OCI-LY1 (cell line): ENCODE results near the gene ZNF442.
"Not testable (repeated sequence)": the region's sequence is repeated elsewhere in the genome, so short reads cannot be mapped to it uniquely, and the experiment has no call there.

ENCODE experiments used
- H2AFZ ChIP-seq: fragments of 200-600 bp; sonication (generic), shearing (Covaris generic); 2 replicates; pipeline ENCODE4 v1.6.0; 2014; ENCODE audit warnings: antibody characterized with exemption, mild to moderate bottlenecking, low read length
- H3F3A ChIP-seq: fragments of 200-600 bp; sonication (generic), shearing (Covaris generic); 2 replicates; pipeline ENCODE4 v1.6.0; 2014; ENCODE audit warnings: mild to moderate bottlenecking, antibody characterized with exemption, low read length, moderate library complexity; ENCODE audit not compliant: insufficient read depth
- H3K27ac ChIP-seq: fragments of 200-600 bp; sonication (generic); 2 replicates; pipeline ENCODE4 v1.5.1; 2014; ENCODE audit warnings: low read length, mixed run types, mild to moderate bottlenecking, low read depth; ENCODE audit not compliant: poor library complexity, severe bottlenecking
- H3K27me3 ChIP-seq: fragments of 200-600 bp; sonication (generic); 2 replicates; pipeline ENCODE4 v1.6.0; 2014; ENCODE audit warnings: antibody characterized with exemption, mild to moderate bottlenecking, low read length, moderate library complexity; ENCODE audit not compliant: insufficient read depth
- H3K36me3 ChIP-seq: fragments of 200-600 bp; sonication (generic); 2 replicates; pipeline ENCODE4 v1.6.1; 2014; ENCODE audit warnings: mild to moderate bottlenecking, antibody characterized with exemption, low read length, moderate library complexity, mixed read lengths; ENCODE audit not compliant: insufficient read depth
- H3K4me1 ChIP-seq: fragments of 200-600 bp; sonication (generic); 2 replicates; pipeline ENCODE4 v1.5.1; 2014; ENCODE audit warnings: mild to moderate bottlenecking, low read length, moderate library complexity; ENCODE audit not compliant: insufficient read depth, severe bottlenecking
- H3K4me2 ChIP-seq: fragments of 200-600 bp; sonication (generic), shearing (Covaris generic); 2 replicates; pipeline ENCODE4 v1.6.1; 2014; ENCODE audit warnings: low read length
- H3K4me3 ChIP-seq: fragments of 200-600 bp; sonication (generic); 2 replicates; pipeline ENCODE4 v1.5.1; 2014; ENCODE audit warnings: low read length, low read depth, mild to moderate bottlenecking, mixed read lengths; ENCODE audit not compliant: poor library complexity, severe bottlenecking
- H3K79me2 ChIP-seq: fragments of 200-600 bp; shearing (Covaris generic); 2 replicates; pipeline ENCODE4 v1.6.1; 2016; ENCODE audit warnings: mixed run types, low read length, mixed read lengths; ENCODE audit not compliant: insufficient read depth
- H3K9ac ChIP-seq: fragments of 200-600 bp; sonication (generic), shearing (Covaris generic); 2 replicates; pipeline ENCODE4 v1.6.1; 2014; ENCODE audit warnings: mild to moderate bottlenecking, low read length, mixed read lengths
- H3K9me2 ChIP-seq: fragments of 200-600 bp; sonication (generic), shearing (Covaris generic); 2 replicates; pipeline ENCODE4 v1.6.1; 2014; ENCODE audit warnings: low read depth, mild to moderate bottlenecking, low read length, mixed read lengths
- H3K9me3 ChIP-seq: fragments of 200-600 bp; shearing (Covaris generic); 2 replicates; pipeline ENCODE4 v1.6.1; 2014; ENCODE audit warnings: low read length, mixed read lengths
- H4K20me1 ChIP-seq: fragments of 200-600 bp; sonication (generic), shearing (Covaris generic); 2 replicates; pipeline ENCODE4 v1.6.0; 2016; ENCODE audit warnings: mild to moderate bottlenecking, low read length; ENCODE audit not compliant: insufficient read depth
- CTCF ChIP-seq: fragments of 200-600 bp; sonication (generic), shearing (Covaris generic); IDR thresholded peaks from 2 replicates; pipeline ENCODE4 v1.5.1; 2017; ENCODE audit warnings: mild to moderate bottlenecking, antibody characterized with exemption, low read length, moderate library complexity, mixed read lengths
- EZH2 ChIP-seq: fragments of 200-600 bp; sonication (generic), shearing (Covaris generic); IDR thresholded peaks from 2 replicates; pipeline ENCODE4 v1.8.0; 2017; ENCODE audit warnings: borderline replicate concordance, mixed run types, mild to moderate bottlenecking, antibody characterized with exemption, low read length, moderate library complexity, mixed read lengths

The ZNF442 gene

GRCh38 chr19:12364391-12365235, 870 bp downstream of the ZNF442 start:
- Histone ChIP-seq H3K79me2 (no peaks in the 10 kb centered on the region), H4K20me1 (no peaks in the 10 kb centered on the region), H3K4me2 (peak overlapping the region; percentile 75), H3K9me3 (no peaks in the 10 kb centered on the region), H3K36me3 (no peaks in the 10 kb centered on the region), H3K27me3 (no peaks in the 10 kb centered on the region), H3K27ac (no peak overlapping the region), H3K4me3 (peak overlapping the region; percentile 85), H3K9me2 (no peaks in the 10 kb centered on the region), H3F3A (no peaks in the 10 kb centered on the region), H3K9ac (peak overlapping the region; percentile 84), H2AFZ (no peak overlapping the region), H3K4me1 (peaks cover 13% of the 10 kb centered on the region)
- TF ChIP-seq CTCF (no peak), EZH2 (no peak)

- peaks cover 13% of the 10 kb centered on the region for H3K4me1 ChIP-seq
- not testable (repeated sequence) for H3K27ac ChIP-seq, H3K9me2 ChIP-seq, H3K9me3 ChIP-seq, H3K4me3 ChIP-seq, H3K4me2 ChIP-seq, H2AFZ ChIP-seq, H3K27me3 ChIP-seq, H4K20me1 ChIP-seq, H3F3A ChIP-seq, H3K9ac ChIP-seq, H3K79me2 ChIP-seq, H3K36me3 ChIP-seq
These were observed 3.2 kb downstream of the ZNF442 start for GRCh38 chr19:12362236-12362635.

GRCh38 chr19:12353375-12353774, 12.1 kb downstream of the ZNF442 start:
- Histone ChIP-seq H3K27ac (no peak overlapping the region), H3K9me2 (no peaks in the 10 kb centered on the region), H3K79me2 (no peaks in the 10 kb centered on the region), H4K20me1 (no peaks in the 10 kb centered on the region), H3K36me3 (peaks cover 24% of the 10 kb centered on the region), H3K9me3 (peaks cover 46% of the 10 kb centered on the region), H3F3A (no peaks in the 10 kb centered on the region; the same call in 1 of the 2 replicates), H3K4me1 (no peaks in the 10 kb centered on the region), H2AFZ (no peak overlapping the region), H3K9ac (no peak overlapping the region), H3K27me3 (no peaks in the 10 kb centered on the region), H3K4me3 (no peak overlapping the region), H3K4me2 (no peak overlapping the region)
- TF ChIP-seq CTCF (no peak), EZH2 (no peak)

GRCh38 chr19:12350890-12351197, 14.6 kb downstream of the ZNF442 start:
- Histone ChIP-seq H3K9me3 (peaks cover 55% of the 10 kb centered on the region), H4K20me1 (no peaks in the 10 kb centered on the region), H3K4me3 (no peak overlapping the region)

More at GRCh38 chr19:12350890-12351197, 14.6 kb downstream of the ZNF442 start:
- Histone ChIP-seq H3K4me2 (no peak overlapping the region), H3K36me3 (peaks cover 24% of the 10 kb centered on the region), H3F3A (no peaks in the 10 kb centered on the region; the same call in 1 of the 2 replicates), H3K27ac (no peak overlapping the region), H3K4me1 (no peaks in the 10 kb centered on the region), H3K79me2 (no peaks in the 10 kb centered on the region), H3K27me3 (no peaks in the 10 kb centered on the region), H3K9ac (no peak overlapping the region), H3K9me2 (no peaks in the 10 kb centered on the region), H2AFZ (no peak overlapping the region)
- TF ChIP-seq EZH2 (no peak), CTCF (no peak)
